ENCODE data around the gene SMC3.

Gene SMC3

DNA sequence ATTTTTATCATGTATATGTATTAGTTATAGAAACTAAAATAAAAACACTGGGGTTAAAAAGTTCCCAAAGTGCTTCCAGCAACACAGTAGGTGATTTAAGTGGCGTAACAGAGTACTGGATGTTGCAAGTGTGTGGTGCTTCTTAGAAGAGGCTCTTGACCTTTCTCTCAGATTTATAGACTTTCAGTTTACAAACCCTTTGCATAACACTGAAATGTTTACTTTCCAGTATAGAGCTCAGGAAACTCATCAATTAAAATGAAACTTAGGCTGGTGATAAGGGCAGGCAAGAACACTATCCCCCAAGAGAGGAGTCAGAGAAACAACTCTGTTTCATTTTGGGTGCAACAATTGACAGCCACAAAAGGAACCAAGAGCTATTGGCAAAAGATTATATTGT is 27.5 kb upstream of the SMC3 start:
- Histone ChIP-seq H4K20me1 (ENCODE audit: low read depth, low read length) (no peaks in the 10 kb centered on the region), H3K27ac (ENCODE audit: low read depth, low read length) (no peak overlapping the region), H3K36me3 (ENCODE audit: low read length) (no peaks in the 10 kb centered on the region), H3F3A (ENCODE audit: insufficient read depth) (no peaks in the 10 kb centered on the region), H3K9ac (ENCODE audit: low read length) (no peak overlapping the region), H3K79me2 (ENCODE audit: insufficient read depth, low read length) (no peaks in the 10 kb centered on the region), H3K9me2 (replicated peaks; ENCODE audit: insufficient read depth, low read length) (no peaks in the 10 kb centered on the region), H3K4me3 (ENCODE audit: insufficient read depth, low read length, poor library complexity, severe bottlenecking) (no peak overlapping the region), H3K4me2 (ENCODE audit: low read depth, low read length, poor library complexity, severe bottlenecking) (no peak overlapping the region), H2AFZ (ENCODE audit: low read depth, low read length, severe bottlenecking) (no peak overlapping the region), H3K9me3 (ENCODE audit: insufficient read depth, low read length) (no peaks in the 10 kb centered on the region), H3K27me3 (ENCODE audit: low read length) (no peaks in the 10 kb centered on the region)
- TF ChIP-seq EZH2phosphoT487 (conservative IDR thresholded peaks at IDR 0.05; ENCODE audit: low read length), result no peak
- no peak for TF ChIP-seq CTCF (IDR thresholded peaks at IDR 0.05; ENCODE audit: insufficient read depth, low read length, poor library complexity, severe bottlenecking)

- no peaks in the 10 kb centered on the region for H3K9me2 ChIP-seq (replicated peaks; ENCODE audit: insufficient read depth, low read length)
These were observed 22.4 kb upstream of the SMC3 start for GRCh38 chr10:110544958-110545537.

DNA sequence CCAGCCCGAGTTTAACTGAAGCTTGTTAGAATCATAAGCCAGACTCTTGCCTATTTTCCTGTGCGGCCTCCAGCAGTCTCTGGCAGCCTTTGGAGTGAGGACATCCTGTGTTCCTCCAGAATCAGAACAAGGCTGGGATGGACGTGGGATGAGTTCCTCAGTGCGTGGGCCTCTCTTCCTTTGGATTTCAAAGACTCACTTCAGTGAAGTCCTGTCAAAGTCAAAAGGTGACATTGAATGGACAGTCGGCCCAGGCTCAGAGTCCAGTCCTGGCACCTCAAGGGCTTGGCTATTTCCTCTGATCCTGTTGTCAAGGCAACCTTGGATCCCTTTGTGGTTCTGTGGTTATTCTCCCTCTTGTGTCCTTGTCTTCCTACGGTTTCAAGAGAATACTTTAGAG is 21.4 kb upstream of the SMC3 start:
- TF ChIP-seq EZH2phosphoT487 (conservative IDR thresholded peaks at IDR 0.05; ENCODE audit: low read length) (no peak), CTCF (IDR thresholded peaks at IDR 0.05; ENCODE audit: insufficient read depth, low read length, poor library complexity, severe bottlenecking) (no peak)
- H3K9me2 ChIP-seq (replicated peaks; ENCODE audit: insufficient read depth, low read length), result no peaks in the 10 kb centered on the region
- H3K4me3 ChIP-seq (ENCODE audit: insufficient read depth, low read length, poor library complexity, severe bottlenecking), result no peak overlapping the region
- no peaks in the 10 kb centered on the region for H3K79me2 ChIP-seq (ENCODE audit: insufficient read depth, low read length)
- no peaks in the 10 kb centered on the region for H3K36me3 ChIP-seq (ENCODE audit: low read length)
- H3K9ac ChIP-seq (ENCODE audit: low read length), result no peak overlapping the region
- H3F3A ChIP-seq (ENCODE audit: insufficient read depth), result no peaks in the 10 kb centered on the region
- H2AFZ ChIP-seq (ENCODE audit: low read depth, low read length, severe bottlenecking), result no peak overlapping the region
- no peaks in the 10 kb centered on the region for H3K27me3 ChIP-seq (ENCODE audit: low read length)
- no peak overlapping the region for H3K4me2 ChIP-seq (ENCODE audit: low read depth, low read length, poor library complexity, severe bottlenecking)
- no peak overlapping the region for H3K27ac ChIP-seq (ENCODE audit: low read depth, low read length)
- H4K20me1 ChIP-seq (ENCODE audit: low read depth, low read length), result no peaks in the 10 kb centered on the region
- H3K9me3 ChIP-seq (ENCODE audit: insufficient read depth, low read length), result no peaks in the 10 kb centered on the region

More at GRCh38 chr10:110544958-110545537, 22.4 kb upstream of the SMC3 start:
- no peak overlapping the region for H3K9ac ChIP-seq (ENCODE audit: low read length)
- H3K9me3 ChIP-seq (ENCODE audit: insufficient read depth, low read length), result no peaks in the 10 kb centered on the region
- no peak overlapping the region for H3K4me2 ChIP-seq (ENCODE audit: low read depth, low read length, poor library complexity, severe bottlenecking)
- H2AFZ ChIP-seq (ENCODE audit: low read depth, low read length, severe bottlenecking), result no peak overlapping the region
- no peaks in the 10 kb centered on the region for H3F3A ChIP-seq (ENCODE audit: insufficient read depth)
- no peak overlapping the region for H3K4me3 ChIP-seq (ENCODE audit: insufficient read depth, low read length, poor library complexity, severe bottlenecking)
- no peaks in the 10 kb centered on the region for H4K20me1 ChIP-seq (ENCODE audit: low read depth, low read length)
- H3K27ac ChIP-seq (ENCODE audit: low read depth, low read length), result no peak overlapping the region
- no peaks in the 10 kb centered on the region for H3K79me2 ChIP-seq (ENCODE audit: insufficient read depth, low read length)
- H3K36me3 ChIP-seq (ENCODE audit: low read length), result no peaks in the 10 kb centered on the region
- no peak for TF ChIP-seq EZH2phosphoT487 (conservative IDR thresholded peaks at IDR 0.05; ENCODE audit: low read length)
- TF ChIP-seq CTCF (IDR thresholded peaks at IDR 0.05; ENCODE audit: insufficient read depth, low read length, poor library complexity, severe bottlenecking), result no peak
- H3K27me3 ChIP-seq (ENCODE audit: low read length), result no peaks in the 10 kb centered on the region

Measured in SU-DHL-6 (cell line).